Measurements from ENCODE around the gene S100A5.

S100A5 gene

DNA sequence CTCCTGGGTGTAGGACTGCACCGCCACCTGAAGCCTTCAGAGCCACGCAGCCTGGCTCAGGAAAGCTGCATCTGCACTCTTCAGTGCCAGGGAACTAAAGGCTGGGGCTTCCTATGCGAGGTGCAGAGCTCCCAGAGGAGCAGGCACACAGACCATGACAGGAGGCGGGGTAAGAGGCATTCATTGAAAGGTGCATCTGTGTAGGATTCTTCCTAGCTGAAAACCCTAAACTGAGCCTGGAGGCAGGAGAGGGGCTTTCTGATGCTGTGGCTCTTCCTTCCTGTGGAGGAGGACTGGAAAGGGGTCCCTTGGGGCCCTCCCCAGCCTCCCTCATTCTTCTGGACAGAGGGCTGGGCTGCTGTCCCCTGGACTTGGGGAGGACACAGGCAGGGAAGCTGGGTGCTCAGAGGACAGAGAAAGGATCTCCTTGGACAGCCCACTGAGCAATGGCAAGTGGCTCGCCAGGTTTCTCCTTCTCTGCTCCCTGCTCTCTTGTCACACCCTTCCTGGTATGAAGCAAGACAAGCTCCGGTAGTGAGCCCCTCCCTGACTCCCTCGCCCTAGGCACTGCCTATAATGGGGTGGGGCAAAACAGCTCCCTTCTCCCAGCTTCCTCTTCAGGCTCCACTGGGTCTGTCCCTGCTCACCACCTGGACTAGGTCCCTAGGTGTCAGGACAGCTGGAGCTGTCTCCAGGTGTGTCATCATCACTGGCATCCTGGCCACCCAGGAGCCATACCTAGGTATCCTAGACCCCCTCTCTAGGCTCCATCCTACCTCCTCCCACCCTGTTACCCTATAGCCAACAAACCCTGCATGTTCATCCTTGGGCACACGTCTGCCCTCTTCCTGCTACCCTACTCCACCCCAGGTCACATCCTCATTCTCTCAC, 25.0 kb downstream of the S100A5 start:
- Histone ChIP-seq H3K4me3 (ENCODE audit: low read length, poor library complexity, severe bottlenecking) (no peak overlapping the region), H3K4me2 (ENCODE audit: low read depth, low read length, poor library complexity, severe bottlenecking) (no peak overlapping the region), H3F3A (ENCODE audit: low read depth) (no peaks in the 10 kb centered on the region), H3K27me3 (ENCODE audit: insufficient read depth, low read length, poor library complexity, severe bottlenecking) (no peaks in the 10 kb centered on the region), H2AFZ (ENCODE audit: low read length) (peak overlapping the region; percentile 22; the same call in 1 of the 2 replicates), H4K20me1 (ENCODE audit: insufficient read depth, low read length, poor library complexity, severe bottlenecking) (no peaks in the 10 kb centered on the region), H3K9ac (ENCODE audit: low read depth, low read length, poor library complexity, severe bottlenecking) (peak overlapping the region; percentile 4), H3K9me3 (ENCODE audit: insufficient read depth, low read depth, low read length) (no peaks in the 10 kb centered on the region), H3K9me2 (replicated peaks; ENCODE audit: low read depth, low read length) (no peaks in the 10 kb centered on the region), H3K36me3 (ENCODE audit: insufficient read depth, low read length) (no peaks in the 10 kb centered on the region), H3K4me1 (ENCODE audit: insufficient read depth, low read length, poor library complexity, severe bottlenecking) (peaks cover 24% of the 10 kb centered on the region), H3K79me2 (ENCODE audit: insufficient read depth, low read length) (no peaks in the 10 kb centered on the region)
- no peak for TF ChIP-seq EZH2phosphoT487 (IDR thresholded peaks at IDR 0.05; ENCODE audit: borderline replicate concordance)
- TF ChIP-seq, protein P1, sequence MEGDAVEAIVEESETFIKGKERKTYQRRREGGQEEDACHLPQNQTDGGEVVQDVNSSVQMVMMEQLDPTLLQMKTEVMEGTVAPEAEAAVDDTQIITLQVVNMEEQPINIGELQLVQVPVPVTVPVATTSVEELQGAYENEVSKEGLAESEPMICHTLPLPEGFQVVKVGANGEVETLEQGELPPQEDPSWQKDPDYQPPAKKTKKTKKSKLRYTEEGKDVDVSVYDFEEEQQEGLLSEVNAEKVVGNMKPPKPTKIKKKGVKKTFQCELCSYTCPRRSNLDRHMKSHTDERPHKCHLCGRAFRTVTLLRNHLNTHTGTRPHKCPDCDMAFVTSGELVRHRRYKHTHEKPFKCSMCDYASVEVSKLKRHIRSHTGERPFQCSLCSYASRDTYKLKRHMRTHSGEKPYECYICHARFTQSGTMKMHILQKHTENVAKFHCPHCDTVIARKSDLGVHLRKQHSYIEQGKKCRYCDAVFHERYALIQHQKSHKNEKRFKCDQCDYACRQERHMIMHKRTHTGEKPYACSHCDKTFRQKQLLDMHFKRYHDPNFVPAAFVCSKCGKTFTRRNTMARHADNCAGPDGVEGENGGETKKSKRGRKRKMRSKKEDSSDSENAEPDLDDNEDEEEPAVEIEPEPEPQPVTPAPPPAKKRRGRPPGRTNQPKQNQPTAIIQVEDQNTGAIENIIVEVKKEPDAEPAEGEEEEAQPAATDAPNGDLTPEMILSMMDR (conservative IDR thresholded peaks at IDR 0.05; ENCODE audit: low read length): no peak

DNA sequence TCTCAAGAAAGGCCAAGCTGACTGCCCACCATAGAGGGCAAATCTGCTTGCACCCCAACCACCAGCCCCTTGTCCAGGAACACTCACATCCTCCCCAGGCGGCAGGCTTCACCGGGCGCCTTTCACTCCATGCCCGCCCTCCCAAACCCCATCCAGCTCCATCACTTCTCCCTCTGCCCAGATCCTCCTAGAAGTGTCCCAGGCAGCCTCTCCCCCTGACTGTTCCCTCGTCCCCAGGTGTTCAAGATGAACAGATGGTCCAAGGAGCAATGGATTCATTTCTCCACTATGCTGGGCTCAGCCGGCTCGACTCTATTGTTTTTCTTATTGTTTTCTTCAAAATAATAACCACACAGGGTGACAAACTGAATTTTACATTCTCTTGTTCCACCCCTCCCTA, 27.1 kb downstream of the S100A5 start:
- H3K36me3 ChIP-seq (ENCODE audit: insufficient read depth, low read length): no peaks in the 10 kb centered on the region
- H3K9me3 ChIP-seq (ENCODE audit: insufficient read depth, low read depth, low read length): no peaks in the 10 kb centered on the region
- no peaks in the 10 kb centered on the region for H3K79me2 ChIP-seq (ENCODE audit: insufficient read depth, low read length)
- H2AFZ ChIP-seq (ENCODE audit: low read length): no peak overlapping the region
- no peak overlapping the region for H3K4me3 ChIP-seq (ENCODE audit: low read length, poor library complexity, severe bottlenecking)
- TF ChIP-seq EZH2phosphoT487 (IDR thresholded peaks at IDR 0.05; ENCODE audit: borderline replicate concordance): no peak
- TF ChIP-seq, protein P1 (conservative IDR thresholded peaks at IDR 0.05; ENCODE audit: low read length): no peak
- H3K9me2 ChIP-seq (replicated peaks; ENCODE audit: low read depth, low read length): no peaks in the 10 kb centered on the region
- H3K4me1 ChIP-seq (ENCODE audit: insufficient read depth, low read length, poor library complexity, severe bottlenecking): peaks cover 23% of the 10 kb centered on the region
- H3K27me3 ChIP-seq (ENCODE audit: insufficient read depth, low read length, poor library complexity, severe bottlenecking): no peaks in the 10 kb centered on the region
- no peaks in the 10 kb centered on the region for H3F3A ChIP-seq (ENCODE audit: low read depth)
- H3K9ac ChIP-seq (ENCODE audit: low read depth, low read length, poor library complexity, severe bottlenecking): no peak overlapping the region
- H3K4me2 ChIP-seq (ENCODE audit: low read depth, low read length, poor library complexity, severe bottlenecking): no peak overlapping the region
- no peaks in the 10 kb centered on the region for H4K20me1 ChIP-seq (ENCODE audit: insufficient read depth, low read length, poor library complexity, severe bottlenecking)

DNA sequence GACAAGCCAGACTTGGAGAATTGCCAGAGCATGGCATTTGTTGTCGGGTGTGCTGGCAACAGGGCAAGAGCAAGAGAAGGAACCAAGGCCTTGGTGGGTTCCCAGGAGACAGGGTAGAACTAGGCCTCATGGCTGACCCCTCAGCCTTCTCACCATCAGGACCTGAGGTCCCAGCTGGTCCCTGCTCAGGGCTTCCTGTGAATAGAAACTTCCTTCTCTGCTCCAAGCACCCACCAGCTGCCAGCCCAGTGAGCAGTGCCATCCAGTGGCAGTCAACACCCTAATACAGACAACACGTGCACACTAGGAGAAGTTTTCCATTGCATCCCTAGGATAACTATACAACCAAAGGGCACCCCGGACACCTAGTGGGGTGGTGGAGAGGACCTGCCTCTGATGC, 27.7 kb downstream of the S100A5 start:
- H3K9me3 ChIP-seq (ENCODE audit: insufficient read depth, low read depth, low read length): no peaks in the 10 kb centered on the region
- H3K36me3 ChIP-seq (ENCODE audit: insufficient read depth, low read length): no peaks in the 10 kb centered on the region
- H3K9ac ChIP-seq (ENCODE audit: low read depth, low read length, poor library complexity, severe bottlenecking): no peak overlapping the region
- H3K79me2 ChIP-seq (ENCODE audit: insufficient read depth, low read length): no peaks in the 10 kb centered on the region
- H2AFZ ChIP-seq (ENCODE audit: low read length): peak overlapping the region; percentile 72
- no peak overlapping the region for H3K4me2 ChIP-seq (ENCODE audit: low read depth, low read length, poor library complexity, severe bottlenecking)
- no peak overlapping the region for H3K4me3 ChIP-seq (ENCODE audit: low read length, poor library complexity, severe bottlenecking)
- TF ChIP-seq, protein P1 (conservative IDR thresholded peaks at IDR 0.05; ENCODE audit: low read length): peak; percentile 56
- TF ChIP-seq EZH2phosphoT487 (IDR thresholded peaks at IDR 0.05; ENCODE audit: borderline replicate concordance): no peak
- H4K20me1 ChIP-seq (ENCODE audit: insufficient read depth, low read length, poor library complexity, severe bottlenecking): no peaks in the 10 kb centered on the region
- no peaks in the 10 kb centered on the region for H3K9me2 ChIP-seq (replicated peaks; ENCODE audit: low read depth, low read length)
- H3K27me3 ChIP-seq (ENCODE audit: insufficient read depth, low read length, poor library complexity, severe bottlenecking): no peaks in the 10 kb centered on the region
- H3K4me1 ChIP-seq (ENCODE audit: insufficient read depth, low read length, poor library complexity, severe bottlenecking): peaks cover 19% of the 10 kb centered on the region
- no peaks in the 10 kb centered on the region for H3F3A ChIP-seq (ENCODE audit: low read depth)
